Vagina (tissue), 2 donors: Measurements from ENCODE around the gene SLC16A1.

Experiments
- POLR2A ChIP-seq, 2 donors: fragments of 450-650 bp; IDR thresholded peaks; one replicate each; pipeline ENCODE4 v1.6.1; 2017; ENCODE audit warnings: antibody characterized with exemption in 2 of 2, mild to moderate bottlenecking in 2 of 2, moderate library complexity in 2 of 2
- TF ChIP-seq, protein P1 (sequence below), 3 experiments: fragments of 450-650 bp in 2 of 3; fragments of 200-600 bp in 1 of 3; sonication (generic) in 1 of 3; IDR thresholded peaks; one replicate each; pipeline ENCODE4 v1.5.1; 2017 to 2019; ENCODE audit warnings: antibody characterized with exemption in 3 of 3, mild to moderate bottlenecking in 2 of 3, moderate library complexity in 2 of 3

DNA sequence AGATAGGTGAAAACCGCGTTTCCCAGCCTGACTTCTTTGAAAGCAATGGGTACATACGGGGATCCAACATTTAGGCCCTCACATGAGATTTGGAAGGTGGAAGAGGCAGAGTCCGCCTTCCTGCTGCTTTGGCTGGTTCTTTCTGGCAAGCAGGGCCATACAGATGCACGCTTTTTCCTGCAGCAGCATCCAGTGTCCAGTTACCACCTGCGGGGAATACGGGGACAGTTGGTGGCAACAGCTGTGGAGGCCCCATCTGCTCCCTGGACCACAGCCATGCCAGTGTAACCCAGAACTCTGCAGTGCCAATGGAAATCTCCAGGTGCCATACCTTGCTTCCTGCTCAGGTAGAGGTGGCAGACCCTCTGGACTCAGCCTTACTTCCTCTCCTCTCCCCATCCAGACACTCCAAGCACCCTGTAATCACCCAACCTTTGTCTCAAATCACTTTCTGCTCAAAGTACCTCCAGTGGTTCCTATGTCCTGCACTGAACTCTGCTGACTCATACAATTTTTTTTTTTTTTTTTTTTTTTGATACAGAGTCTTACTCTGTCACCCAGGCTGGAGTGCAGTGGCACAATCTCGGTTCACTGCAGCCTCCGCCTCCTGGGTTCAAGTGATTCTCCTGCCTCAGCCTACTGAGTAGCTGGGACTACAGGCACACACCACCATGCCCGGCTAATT lies 68.3 kb downstream of the SLC16A1 start:
- no peak for TF ChIP-seq POLR2A (IDR thresholded peaks at IDR 0.05)
- TF ChIP-seq, protein P1, sequence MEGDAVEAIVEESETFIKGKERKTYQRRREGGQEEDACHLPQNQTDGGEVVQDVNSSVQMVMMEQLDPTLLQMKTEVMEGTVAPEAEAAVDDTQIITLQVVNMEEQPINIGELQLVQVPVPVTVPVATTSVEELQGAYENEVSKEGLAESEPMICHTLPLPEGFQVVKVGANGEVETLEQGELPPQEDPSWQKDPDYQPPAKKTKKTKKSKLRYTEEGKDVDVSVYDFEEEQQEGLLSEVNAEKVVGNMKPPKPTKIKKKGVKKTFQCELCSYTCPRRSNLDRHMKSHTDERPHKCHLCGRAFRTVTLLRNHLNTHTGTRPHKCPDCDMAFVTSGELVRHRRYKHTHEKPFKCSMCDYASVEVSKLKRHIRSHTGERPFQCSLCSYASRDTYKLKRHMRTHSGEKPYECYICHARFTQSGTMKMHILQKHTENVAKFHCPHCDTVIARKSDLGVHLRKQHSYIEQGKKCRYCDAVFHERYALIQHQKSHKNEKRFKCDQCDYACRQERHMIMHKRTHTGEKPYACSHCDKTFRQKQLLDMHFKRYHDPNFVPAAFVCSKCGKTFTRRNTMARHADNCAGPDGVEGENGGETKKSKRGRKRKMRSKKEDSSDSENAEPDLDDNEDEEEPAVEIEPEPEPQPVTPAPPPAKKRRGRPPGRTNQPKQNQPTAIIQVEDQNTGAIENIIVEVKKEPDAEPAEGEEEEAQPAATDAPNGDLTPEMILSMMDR (IDR thresholded peaks at IDR 0.05), result no peak
